WI38 (cell line): ENCODE measurements around the gene KLHL29.

Source experiments
- H3K4me3 ChIP-seq: 2 replicates; pipeline ENCODE4 v1.5.1; 2011; ENCODE audit warnings: low read depth, mild to moderate bottlenecking, control low read depth, low read length
- CTCF ChIP-seq: IDR thresholded peaks from 2 replicates; pipeline ENCODE4 v1.5.1; 2012; ENCODE audit warnings: low read depth, mild to moderate bottlenecking, control low read depth, low read length

KLHL29 gene

GRCh38 chr2:23594460-23594825 lies 209.5 kb downstream of the KLHL29 start:
- no peak for TF ChIP-seq CTCF
- no peak overlapping the region for H3K4me3 ChIP-seq

GRCh38 chr2:23595021-23595420 lies 210.0 kb downstream of the KLHL29 start:
- no peak for TF ChIP-seq CTCF
- H3K4me3 ChIP-seq: no peak overlapping the region

- no peak for TF ChIP-seq CTCF
- no peak overlapping the region for H3K4me3 ChIP-seq
Measured at GRCh38 chr2:23595601-23596251, 210.7 kb downstream of the KLHL29 start.

- TF ChIP-seq CTCF: no peak
- no peak overlapping the region for H3K4me3 ChIP-seq
Measured at GRCh38 chr2:23596316-23596885, 211.4 kb downstream of the KLHL29 start.

GRCh38 chr2:23597687-23598086 lies 212.7 kb downstream of the KLHL29 start:
- no peak for TF ChIP-seq CTCF
- H3K4me3 ChIP-seq: no peak overlapping the region

- no peak overlapping the region for H3K4me3 ChIP-seq
- TF ChIP-seq CTCF: no peak
Measured at GRCh38 chr2:23599006-23599405, 214.0 kb downstream of the KLHL29 start.

- no peak for TF ChIP-seq CTCF
- H3K4me3 ChIP-seq: no peak overlapping the region
Measured at GRCh38 chr2:23599667-23600066, 214.7 kb downstream of the KLHL29 start.
